ENCODE data around the gene SASH3.
A peak's percentile ranks its signal among the peaks of the same experiment; 100 is the strongest.

The SASH3 gene

GRCh38 chrX:129785160-129785947 is 5.6 kb downstream of the SASH3 start:
- no peak for DNase-seq

GRCh38 chrX:129786210-129786651 is 6.5 kb downstream of the SASH3 start:
- DNase-seq = no peak

GRCh38 chrX:129787336-129788055 is 7.7 kb downstream of the SASH3 start:
- DNase-seq = no peak

- DNase-seq = no peak
Measured at GRCh38 chrX:129788527-129788926, 8.8 kb downstream of the SASH3 start.

GRCh38 chrX:129790146-129790545 is 10.4 kb downstream of the SASH3 start:
- no peak for DNase-seq

GRCh38 chrX:129790808-129791207 is 11.1 kb downstream of the SASH3 start:
- DNase-seq = no peak

GRCh38 chrX:129791336-129791735 is 11.6 kb downstream of the SASH3 start:
- DNase-seq = no peak

- DNase-seq = no peak
Measured at GRCh38 chrX:129791961-129792570, 12.3 kb downstream of the SASH3 start.

GRCh38 chrX:129792586-129793291 is 13.0 kb downstream of the SASH3 start:
- no peak for DNase-seq

GRCh38 chrX:129793604-129794191 is 13.9 kb downstream of the SASH3 start:
- DNase-seq = no peak

GRCh38 chrX:129795584-129795983 is 15.8 kb downstream of the SASH3 start:
- DNase-seq = no peak

- DNase-seq = no peak
Measured at GRCh38 chrX:129797251-129797906, 17.6 kb downstream of the SASH3 start.

GRCh38 chrX:129798456-129798855 is 18.7 kb downstream of the SASH3 start:
- no peak for DNase-seq

- peak in 1 of 2 experiments; percentile 29 for DNase-seq
Measured at GRCh38 chrX:129798888-129799287, 19.1 kb downstream of the SASH3 start.

- no peak for DNase-seq
Measured at GRCh38 chrX:129800186-129800585, 20.4 kb downstream of the SASH3 start.

GRCh38 chrX:129802863-129803262 is 23.1 kb downstream of the SASH3 start:
- no peak for DNase-seq

GRCh38 chrX:129804806-129805205 is 25.1 kb downstream of the SASH3 start:
- no peak for DNase-seq

- no peak for DNase-seq
Measured at GRCh38 chrX:129808158-129808828, 28.5 kb downstream of the SASH3 start.

GRCh38 chrX:129808829-129809796 is 29.4 kb downstream of the SASH3 start:
- DNase-seq = no peak

- no peak for DNase-seq
Measured at GRCh38 chrX:129813662-129814368, 34.1 kb downstream of the SASH3 start.

All from activated CD4-positive, alpha-beta T cell treated with anti-CD3 and anti-CD28 coated beads, Interleukin-2, amount 50 U/mL, for 4 hours (primary cell).